HUDEP-2 (cell line): ENCODE results near the gene PLXNA4.

Experiments
- DNase-seq, 76 experiments: peaks; one replicate each; lab custom pipeline; 2025; ENCODE audit not compliant: unreplicated experiment in 76 of 76; lab: John Stamatoyannopoulos, UW

PLXNA4 gene

DNA sequence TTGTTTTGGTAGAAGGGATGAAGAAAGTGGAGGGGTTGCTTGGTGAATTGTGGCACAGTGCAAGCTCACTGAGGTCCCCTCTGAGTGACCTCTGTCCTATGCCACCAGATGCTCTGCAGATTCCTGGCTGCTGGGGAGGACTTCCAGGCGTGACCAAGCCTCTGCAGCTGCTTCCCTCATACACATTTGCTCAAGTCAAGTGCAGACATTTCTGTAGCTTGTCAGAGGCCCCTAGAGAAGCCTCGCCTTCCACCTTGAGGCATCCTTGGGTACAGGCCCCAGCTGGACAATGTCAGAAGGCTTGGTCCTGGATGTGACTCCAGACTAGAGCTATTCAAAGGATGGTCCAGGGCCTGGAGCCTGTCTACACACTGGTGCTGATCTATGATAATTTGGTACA, 464.2 kb downstream of the PLXNA4 start:
- no peak for DNase-seq

GRCh38 chr7:132110692-132111091, 465.6 kb downstream of the PLXNA4 start:
- DNase-seq = no peak

DNA sequence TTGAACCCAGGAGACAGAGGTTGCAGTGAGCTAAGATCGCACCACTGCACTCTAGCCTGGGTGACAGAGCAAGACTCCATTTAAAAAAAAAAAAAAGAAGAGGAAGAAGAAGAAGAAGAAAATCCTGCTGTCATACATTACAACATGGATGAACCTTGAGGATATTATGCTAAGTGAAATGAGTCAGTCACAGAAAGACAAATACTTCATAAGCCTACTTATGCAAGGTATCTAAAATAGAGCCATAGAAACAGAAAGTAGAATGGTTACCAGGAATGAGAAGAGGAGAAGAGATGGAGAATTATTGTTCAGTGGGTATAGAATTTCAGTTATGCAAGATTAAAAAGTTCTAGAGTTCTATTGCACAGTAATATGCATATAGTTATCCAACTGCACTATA, 466.5 kb downstream of the PLXNA4 start:
- DNase-seq = no peak

DNA sequence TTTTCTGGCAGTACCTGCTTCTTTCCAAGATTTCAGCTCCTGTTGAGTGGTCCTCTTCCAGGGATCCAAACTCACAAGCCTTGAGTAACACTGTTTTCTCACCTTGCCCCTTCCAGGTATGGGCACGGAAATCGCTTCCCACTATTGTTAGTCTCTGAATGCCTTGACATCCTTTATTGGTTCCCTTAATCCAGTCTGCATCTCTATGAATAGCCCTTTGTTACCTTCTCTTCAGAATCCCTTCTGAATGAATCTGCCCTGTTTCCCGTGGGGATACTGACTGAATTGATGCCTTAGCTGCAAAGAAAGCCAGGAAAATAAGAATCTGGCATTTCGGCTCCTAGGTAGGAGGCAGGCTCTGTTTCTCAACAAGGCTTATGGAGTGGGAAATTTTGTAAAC, 467.7 kb downstream of the PLXNA4 start:
- DNase-seq = no peak

DNA sequence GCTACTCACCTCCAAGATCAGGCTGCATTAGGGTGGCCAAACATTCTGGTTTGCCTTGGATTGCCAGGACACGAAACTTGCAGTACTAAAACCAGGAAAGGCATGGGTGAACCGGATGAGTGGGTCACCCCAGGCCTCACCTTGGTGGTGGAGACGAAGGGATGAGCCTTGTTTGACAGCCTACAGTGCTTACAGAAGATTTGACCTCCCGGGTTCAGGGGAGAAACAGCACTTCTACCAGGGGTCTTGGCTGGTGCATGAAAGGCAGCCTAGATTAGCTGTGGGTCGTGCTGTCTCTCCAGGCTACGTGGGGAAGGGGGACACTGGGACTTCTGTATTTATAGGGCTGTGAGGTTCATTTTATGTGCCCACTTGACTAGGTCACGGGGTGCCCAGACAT, 469.8 kb downstream of the PLXNA4 start:
- DNase-seq = no peak

- no peak for DNase-seq
These were observed 471.2 kb downstream of the PLXNA4 start for GRCh38 chr7:132105096-132105495.

- no peak for DNase-seq
These were observed 472.6 kb downstream of the PLXNA4 start for GRCh38 chr7:132103718-132104117.

GRCh38 chr7:132102942-132103341, 473.3 kb downstream of the PLXNA4 start:
- DNase-seq = no peak

DNA sequence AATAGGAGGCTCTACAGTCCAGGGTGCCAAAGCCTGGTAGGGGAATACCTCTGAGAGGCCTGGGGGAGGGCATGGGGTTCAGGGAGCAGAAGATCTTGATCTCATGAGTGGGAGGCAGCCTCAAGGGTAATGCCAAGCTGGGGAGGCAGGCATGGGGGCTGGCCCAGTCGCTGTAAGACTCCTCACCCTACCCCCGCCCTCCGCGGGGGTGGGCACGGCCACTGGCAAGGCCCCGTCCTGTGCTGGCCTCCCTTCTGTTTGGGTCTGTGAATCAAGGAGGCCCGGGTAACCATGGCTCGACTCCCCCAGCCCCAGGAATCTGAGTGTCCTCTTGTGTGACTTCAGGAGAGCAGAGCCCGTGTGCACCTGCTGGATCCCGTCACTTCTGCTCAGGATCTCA, 473.9 kb downstream of the PLXNA4 start:
- no peak for DNase-seq

- DNase-seq = no peak
These were observed 475.3 kb downstream of the PLXNA4 start for GRCh38 chr7:132100981-132101380.

GRCh38 chr7:132100483-132100882, 475.8 kb downstream of the PLXNA4 start:
- DNase-seq = no peak

DNA sequence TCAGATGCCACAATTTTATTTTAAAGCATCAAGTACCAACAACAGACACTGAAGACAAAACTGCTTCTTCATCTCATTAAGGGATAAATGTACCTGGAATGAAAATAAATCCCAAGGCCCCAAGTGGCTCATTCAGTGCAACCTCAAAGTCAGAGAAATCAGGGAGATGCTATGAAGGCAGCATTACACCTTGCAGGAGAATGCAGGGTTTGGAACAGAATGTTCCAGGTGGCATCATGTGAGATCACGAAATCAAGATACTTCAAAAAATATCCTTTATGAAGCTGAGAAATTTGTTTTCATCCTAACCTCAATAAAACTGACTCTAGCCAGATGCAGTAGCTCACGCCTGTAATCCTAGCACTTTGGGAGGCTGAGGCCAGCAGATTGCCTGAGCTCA, 477.1 kb downstream of the PLXNA4 start:
- DNase-seq = no peak

- no peak for DNase-seq
These were observed 477.9 kb downstream of the PLXNA4 start for GRCh38 chr7:132098327-132098726.

DNA sequence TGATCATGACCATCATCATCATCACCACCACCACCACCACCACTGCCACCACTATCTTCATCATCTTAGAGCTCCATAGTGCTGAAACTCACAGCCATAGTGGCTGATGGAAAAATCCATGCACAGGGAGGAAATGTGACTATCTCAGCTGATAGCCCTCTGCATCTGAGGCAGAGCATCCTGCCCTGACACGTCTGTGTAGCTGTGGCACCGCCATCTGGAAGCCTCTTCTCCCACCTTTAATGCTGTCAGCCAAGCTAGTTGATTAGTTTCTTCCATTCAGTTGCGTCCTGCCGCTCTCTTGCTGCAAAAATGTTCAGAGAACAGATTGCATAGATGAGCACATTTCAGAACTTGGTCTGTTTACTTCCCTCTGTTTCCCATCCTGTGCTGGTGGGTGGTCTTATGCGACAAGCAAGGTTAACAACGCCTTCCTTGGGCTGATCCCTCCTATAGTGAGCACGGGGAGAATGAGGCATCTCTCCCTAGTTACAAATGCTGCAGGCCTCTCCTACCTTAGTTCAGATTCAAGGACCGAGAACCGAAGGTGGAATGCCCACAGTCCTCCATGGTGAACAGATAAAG, 478.6 kb downstream of the PLXNA4 start:
- DNase-seq = no peak

GRCh38 chr7:132095111-132095765, 481.0 kb downstream of the PLXNA4 start:
- no peak for DNase-seq

GRCh38 chr7:132092106-132092505, 484.2 kb downstream of the PLXNA4 start:
- no peak for DNase-seq

DNA sequence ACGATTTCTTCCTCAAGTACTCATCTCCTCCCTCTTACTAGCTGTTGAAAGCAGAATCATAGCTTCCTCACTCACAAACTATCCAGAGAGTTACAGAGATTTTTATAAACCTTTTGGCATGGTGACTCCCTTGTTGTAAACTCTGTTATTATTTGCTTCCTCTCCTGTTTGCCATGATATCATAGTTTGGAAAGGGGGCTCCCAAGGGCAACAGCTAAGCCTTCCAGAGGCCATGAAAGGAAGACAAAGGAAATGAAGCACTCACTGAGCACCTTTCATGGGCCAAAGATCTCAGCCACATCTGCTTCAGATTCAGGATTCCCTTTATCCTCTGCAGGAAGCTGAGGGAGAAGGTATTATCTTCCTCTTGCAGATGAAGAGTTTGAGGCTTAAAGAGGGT, 484.6 kb downstream of the PLXNA4 start:
- no peak for DNase-seq

DNA sequence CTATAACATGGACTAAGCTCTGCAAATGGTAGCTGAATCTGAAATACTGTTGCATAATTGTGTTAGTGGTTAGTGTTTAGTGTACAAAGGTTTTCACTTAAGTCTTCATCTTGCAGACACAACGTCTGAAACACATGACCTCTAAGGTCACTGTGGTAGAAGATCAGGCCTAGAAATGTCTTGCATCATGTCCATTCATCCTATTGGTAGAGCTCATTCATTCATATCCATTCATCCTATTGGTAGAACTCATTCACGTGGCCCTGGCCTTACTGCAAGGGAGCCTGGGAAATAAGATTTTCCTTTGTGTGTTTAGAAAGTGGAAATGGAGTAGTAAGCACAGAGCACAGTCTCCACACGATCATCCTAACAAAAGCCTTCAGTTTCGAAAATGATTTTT, 485.8 kb downstream of the PLXNA4 start:
- no peak for DNase-seq

DNA sequence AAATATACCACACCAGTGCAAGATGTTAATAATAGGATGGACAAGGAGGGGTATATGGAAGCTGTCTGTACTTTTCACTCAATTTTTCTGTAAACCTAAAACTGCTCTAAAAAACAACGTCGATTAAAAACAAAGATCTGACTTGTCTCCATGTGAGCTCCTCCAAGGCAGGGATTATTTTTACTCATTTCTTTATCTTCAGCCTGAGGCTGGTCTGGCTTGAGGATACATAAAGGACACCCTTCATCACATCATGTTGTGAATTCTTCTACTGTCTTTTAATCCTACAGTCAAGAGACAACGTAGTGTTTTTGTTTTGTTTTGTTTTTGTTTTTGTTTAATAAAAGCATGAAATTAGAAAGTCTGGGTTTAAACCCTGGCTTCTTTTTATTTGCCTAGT, 486.9 kb downstream of the PLXNA4 start:
- DNase-seq = no peak

DNA sequence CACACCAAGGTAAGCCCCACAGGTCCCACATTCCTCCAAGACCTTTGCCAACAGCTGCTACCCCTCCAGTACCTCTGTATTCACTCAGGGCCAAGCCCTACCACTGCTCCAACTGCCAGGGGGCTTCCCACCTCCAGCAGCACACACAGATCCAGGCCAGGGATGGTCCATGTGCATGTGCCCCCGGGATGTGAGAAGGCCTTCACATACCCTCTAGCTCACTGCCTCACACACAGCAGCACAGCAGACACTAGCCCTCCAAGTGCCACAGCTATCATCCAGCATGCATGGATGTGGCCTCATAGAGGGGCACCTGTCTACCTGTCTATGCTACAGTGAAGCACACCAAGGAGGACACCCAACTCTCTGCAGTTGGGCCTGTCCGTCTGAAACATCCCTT, 488.8 kb downstream of the PLXNA4 start:
- no peak for DNase-seq

GRCh38 chr7:132084776-132085388, 491.4 kb downstream of the PLXNA4 start:
- DNase-seq = no peak

GRCh38 chr7:132083537-132084123, 492.6 kb downstream of the PLXNA4 start:
- DNase-seq = no peak
